HFFc6 (cell line): ENCODE measurements around the gene LMF1. TPM values are rescaled to one million over a fixed set of nuclear protein-coding genes. Genes with fewer than 3 reads are reported as not detected.

ENCODE experiments used
- DNase-seq: peaks from one replicate; pipeline ENCODE4 v3.0.0-alpha.2; 2018
- H3K27ac Mint-ChIP-seq: 2 replicates; pipeline ENCODE4 v1.8.0; 2020; ENCODE audit warnings: mild to moderate bottlenecking, mixed read lengths
- H3K27me3 Mint-ChIP-seq: 2 replicates; pipeline ENCODE4 v1.8.0; 2021; ENCODE audit warnings: mild to moderate bottlenecking, moderate library complexity, mixed read lengths; ENCODE audit not compliant: insufficient read depth
- H3K36me3 Mint-ChIP-seq: 2 replicates; pipeline ENCODE4 v1.8.0; 2021; ENCODE audit warnings: low read depth, mixed read lengths
- H3K4me1 Mint-ChIP-seq: 2 replicates; pipeline ENCODE4 v1.8.0; 2020; ENCODE audit warnings: low read depth, mixed read lengths
- H3K4me3 Mint-ChIP-seq: 2 replicates; pipeline ENCODE4 v1.8.0; 2020; ENCODE audit warnings: mild to moderate bottlenecking, moderate library complexity, mixed read lengths
- H3K9me3 Mint-ChIP-seq: 2 replicates; pipeline ENCODE4 v1.8.0; 2020; ENCODE audit warnings: mild to moderate bottlenecking, mixed read lengths
- CTCF ChIP-seq: fragments of 200-600 bp; sonication (generic); IDR thresholded peaks from 2 replicates; pipeline ENCODE4 v1.5.0; 2021; ENCODE audit warnings: antibody characterized with exemption, mild to moderate bottlenecking
- total RNA-seq, 6 experiments: library from RNA; stranded (reverse); fragmentation: NEBNext Ultra II Directional; extraction: Animal tissue kit (Norgen Biotek cat#: 25700); gene quantifications; 2 replicates in 1 of 6; 3 replicates in 5 of 6; pipeline ENCODE4 v1.2.3, GENCODE V29; 2021

The LMF1 gene
- total RNA-seq, 6 experiments from 2014 or later = 10.9 to 19.3 (median 14.2) TPM

DNA sequence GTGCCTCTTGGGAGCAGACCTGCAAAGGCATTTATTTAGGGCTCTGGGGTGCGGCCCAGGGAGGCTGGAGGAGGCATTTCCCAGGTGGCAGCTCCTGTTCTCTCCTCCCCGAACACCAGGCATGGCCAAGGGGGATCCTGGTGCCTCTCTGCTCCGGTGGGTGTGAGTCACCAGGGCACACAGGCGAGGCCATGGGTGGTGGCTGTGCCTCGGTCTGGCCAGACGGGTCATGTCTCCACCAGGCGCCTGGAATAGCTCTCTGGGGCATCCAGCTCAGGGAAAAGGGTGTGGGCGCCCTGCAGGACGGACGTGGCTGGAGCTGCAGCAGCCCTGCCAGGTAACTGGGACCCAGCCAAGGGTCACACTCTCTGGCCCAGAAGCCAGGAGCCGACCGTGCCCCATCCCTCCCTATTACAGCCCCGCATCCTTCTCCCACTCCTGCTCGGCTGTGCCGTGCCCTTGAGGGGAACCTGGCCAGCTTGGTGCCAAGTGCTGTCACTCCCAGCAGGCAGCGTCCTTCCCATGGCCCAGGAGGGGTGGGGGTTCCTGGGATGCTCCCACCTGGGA is 36.6 kb upstream of the LMF1 start:
- Mint-ChIP-seq H3K9me3 (no peaks in the 10 kb centered on the region), H3K36me3 (no peaks in the 10 kb centered on the region), H3K27me3 (peaks cover 34% of the 10 kb centered on the region), H3K4me3 (no peak overlapping the region), H3K27ac (no peak overlapping the region), H3K4me1 (peaks cover 13% of the 10 kb centered on the region)
- DNase-seq = no peak
- TF ChIP-seq CTCF = no peak

GRCh38 chr16:1006781-1007180 is 36.0 kb upstream of the LMF1 start:
- H3K4me3 Mint-ChIP-seq = no peak overlapping the region
- no peak for TF ChIP-seq CTCF
- H3K27ac Mint-ChIP-seq = no peak overlapping the region
- no peak for DNase-seq
- H3K36me3 Mint-ChIP-seq = no peaks in the 10 kb centered on the region
- H3K4me1 Mint-ChIP-seq = peaks cover 13% of the 10 kb centered on the region
- peaks cover 29% of the 10 kb centered on the region for H3K27me3 Mint-ChIP-seq
- no peaks in the 10 kb centered on the region for H3K9me3 Mint-ChIP-seq

DNA sequence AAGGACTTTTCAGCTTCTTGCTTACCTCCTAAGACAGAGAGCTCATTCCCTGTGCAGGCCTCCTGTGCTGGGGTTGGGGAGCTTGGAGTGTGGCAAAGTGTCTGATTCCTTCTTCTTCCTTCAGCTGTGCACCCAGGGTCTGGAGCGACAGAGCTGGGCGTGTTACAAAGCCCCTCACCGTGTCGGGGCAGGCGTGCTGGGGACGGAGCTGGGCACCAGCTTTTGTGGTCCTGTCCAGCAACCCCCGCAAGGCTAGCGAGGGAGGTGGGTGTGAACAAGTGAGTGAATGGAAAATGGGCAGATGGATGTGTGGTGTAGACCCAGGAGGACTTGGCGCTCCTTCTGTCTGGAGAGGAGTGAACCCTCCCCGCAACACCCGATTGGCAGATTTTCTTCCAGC is 34.5 kb upstream of the LMF1 start:
- no peak for TF ChIP-seq CTCF
- no peak for DNase-seq
- no peaks in the 10 kb centered on the region for H3K36me3 Mint-ChIP-seq
- H3K4me3 Mint-ChIP-seq = no peak overlapping the region
- H3K27ac Mint-ChIP-seq = no peak overlapping the region
- H3K9me3 Mint-ChIP-seq = no peaks in the 10 kb centered on the region
- H3K4me1 Mint-ChIP-seq = peaks cover 13% of the 10 kb centered on the region
- peaks cover 22% of the 10 kb centered on the region for H3K27me3 Mint-ChIP-seq

GRCh38 chr16:1003391-1004347 is 32.9 kb upstream of the LMF1 start:
- Mint-ChIP-seq H3K36me3 (no peaks in the 10 kb centered on the region), H3K27ac (peak overlapping the region; percentile 21; the same call in 1 of the 2 replicates), H3K9me3 (no peaks in the 10 kb centered on the region), H3K27me3 (peaks cover 20% of the 10 kb centered on the region), H3K4me3 (no peak overlapping the region), H3K4me1 (peaks cover 13% of the 10 kb centered on the region)
- TF ChIP-seq CTCF = no peak
- no peak for DNase-seq

DNA sequence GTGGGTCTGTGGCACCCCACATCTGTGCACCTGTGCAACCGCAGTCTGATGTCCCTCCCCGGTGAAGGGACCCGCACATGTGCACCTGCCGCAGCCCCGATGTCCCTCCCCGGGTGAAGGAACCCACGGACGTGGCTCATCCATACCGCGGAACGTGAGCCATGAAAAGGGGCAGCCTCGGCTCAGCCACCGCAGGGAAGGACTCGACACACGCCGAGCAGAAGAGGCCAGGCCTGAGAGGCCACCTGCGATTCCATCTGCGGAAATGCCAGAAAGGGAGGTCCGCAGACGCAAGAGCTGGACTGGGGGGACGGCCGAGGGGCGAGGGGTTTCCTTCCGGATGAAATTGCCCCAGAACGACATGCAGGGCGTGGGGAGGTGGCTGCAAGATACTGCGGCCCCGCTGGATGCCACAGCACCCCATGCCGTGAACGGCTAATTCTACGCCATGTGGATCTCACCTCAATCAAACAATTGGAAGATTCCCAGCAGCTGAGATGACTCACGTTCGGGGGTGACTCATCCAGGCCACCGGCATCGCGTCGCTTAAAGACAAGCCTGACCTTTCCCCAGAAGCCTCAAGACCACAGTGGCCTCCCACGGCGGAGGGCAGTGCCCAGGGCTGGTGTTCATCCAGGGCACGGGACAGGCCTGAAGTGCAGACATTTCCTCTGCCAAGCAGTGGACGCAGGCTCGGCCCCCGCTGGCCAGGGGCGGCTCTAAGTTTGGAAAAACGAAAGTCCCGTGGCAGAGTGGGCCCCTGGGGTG is 31.8 kb upstream of the LMF1 start:
- peak; percentile 85 for DNase-seq
- H3K4me1 Mint-ChIP-seq = peaks cover 13% of the 10 kb centered on the region
- peak overlapping the region; percentile 42; the same call in 1 of the 2 replicates for H3K4me3 Mint-ChIP-seq
- H3K9me3 Mint-ChIP-seq = no peaks in the 10 kb centered on the region
- H3K27ac Mint-ChIP-seq = peak overlapping the region; percentile 60; the same call in 1 of the 2 replicates
- TF ChIP-seq CTCF = no peak
- H3K36me3 Mint-ChIP-seq = no peaks in the 10 kb centered on the region
- H3K27me3 Mint-ChIP-seq = peaks cover 14% of the 10 kb centered on the region
